HepG2 (cell line): Measurements from ENCODE around the gene RASL10B. TPM values are rescaled to one million over a fixed set of nuclear protein-coding genes. Genes with fewer than 3 reads are reported as not detected.

Experiments used
- ATAC-seq: fragments of 200-7000 bp; cut with Tn5 transposase; 3 replicates; pipeline ENCODE4 v1.9.1; 2020; ENCODE audit warnings: mild to moderate bottlenecking, moderate library complexity
- BruUV-seq: library from RNA; stranded (reverse); fragments of 400-500 nt; replicated peaks from 2 replicates; lab custom pipeline; 2021; lab: Mats Ljungman, UMichigan
- CTCF ChIA-PET: fragments of 300-600 bp; formaldehyde crosslinking; extraction: SDS; loops from one replicate; lab custom pipeline; 2021; ENCODE audit warnings: low total read pairs, inconsistent platforms, low intra/inter-chr PET ratio; lab: Yijun Ruan, JAX
- POLR2A ChIA-PET: fragments of 350-600 bp; sonication (Branson Sonifier 250); formaldehyde crosslinking; loops from one replicate; lab custom pipeline; 2020; ENCODE audit warnings: antibody characterized with exemption, inconsistent platforms; lab: Yijun Ruan, JAX
- DNase-seq: peaks from one replicate; pipeline ENCODE4 v3.0.0-alpha.2; 2015; ENCODE audit warnings: low spot score
- FAIRE-seq: peaks from 3 replicates; lab custom pipeline; 2011; peaks lifted over from hg19 to GRCh38; lab: Jason Lieb, UNC
- H2AFZ ChIP-seq: one replicate; pipeline ENCODE4 v1.6.1; 2011; ENCODE audit warnings: low read length, inconsistent platforms
- H3K27ac ChIP-seq: fragments of 300-600 bp; 3 replicates; pipeline ENCODE4 v1.8.0; 2011; ENCODE audit warnings: mixed run types, mild to moderate bottlenecking, mixed read lengths, low read length, inconsistent platforms; ENCODE audit not compliant: insufficient read depth; ENCODE audit errors: extremely low read length
- H3K27me3 ChIP-seq, 2 experiments: fragments of 200-600 bp in 1 of 2; 2 replicates in 1 of 2; 3 replicates in 1 of 2; pipeline versions ENCODE4 v1.6.0 to v1.8.0; 2011; ENCODE audit warnings: low read length in 2 of 2, mild to moderate bottlenecking in 2 of 2, moderate library complexity in 2 of 2, inconsistent platforms in 1 of 2; ENCODE audit not compliant: insufficient read depth in 2 of 2, control insufficient read depth in 1 of 2
- H3K36me3 ChIP-seq, 2 experiments: fragments of 200-600 bp in 1 of 2; replicated peaks in 1 of 2; 2 replicates in 1 of 2; 3 replicates in 1 of 2; pipeline versions ENCODE4 v1.5.1 to v1.8.0; 2011; ENCODE audit warnings: low read length in 2 of 2, inconsistent platforms in 1 of 2; ENCODE audit not compliant: insufficient read depth in 2 of 2, control insufficient read depth in 1 of 2
- H3K4me1 ChIP-seq: 2 replicates; pipeline ENCODE4 v1.5.1; 2012; ENCODE audit warnings: low read length, inconsistent platforms; ENCODE audit not compliant: insufficient read depth
- H3K4me2 ChIP-seq: 2 replicates; pipeline ENCODE4 v1.6.0; 2011; ENCODE audit warnings: low read depth, low read length, inconsistent platforms
- H3K4me3 ChIP-seq, 3 experiments: fragments of 200-600 bp in 1 of 3; sonication (generic), shearing (Covaris generic) in 1 of 3; replicated peaks in 1 of 3; 2 replicates each; pipeline ENCODE4 v1.5.1; 2011 to 2016; ENCODE audit warnings: low read length in 3 of 3, inconsistent platforms in 2 of 3, low read depth in 2 of 3, mild to moderate bottlenecking in 2 of 3, control low read depth in 1 of 3, mixed read lengths in 1 of 3; ENCODE audit not compliant: insufficient read depth in 1 of 3
- H3K79me2 ChIP-seq: one replicate; pipeline ENCODE4 v1.6.1; 2011; ENCODE audit warnings: low read length, inconsistent platforms; ENCODE audit not compliant: insufficient read depth
- H3K9ac ChIP-seq: 2 replicates; pipeline ENCODE4 v1.6.0; 2011; ENCODE audit warnings: mild to moderate bottlenecking, low read depth, low read length, inconsistent platforms; ENCODE audit not compliant: insufficient read depth
- H3K9me3 ChIP-seq: 2 replicates; pipeline ENCODE4 v1.5.1; 2012; ENCODE audit warnings: mild to moderate bottlenecking, low read length
- H4K20me1 ChIP-seq: 2 replicates; pipeline ENCODE4 v1.6.0; 2011; ENCODE audit warnings: inconsistent platforms, mild to moderate bottlenecking, low read length, moderate library complexity; ENCODE audit not compliant: insufficient read depth
- AKAP8 ChIP-seq: sonication (generic); formaldehyde crosslinking; IDR thresholded peaks from 2 replicates; pipeline ENCODE4 v1.5.1; 2020; ENCODE audit warnings: mild to moderate bottlenecking, missing genetic modification reagents
- ETV6 ChIP-seq: sonication (generic); formaldehyde crosslinking; conservative IDR thresholded peaks from 2 replicates; pipeline ENCODE4 v1.4.0; 2020; ENCODE audit warnings: missing genetic modification reagents
- HBP1 ChIP-seq: IDR thresholded peaks from 2 replicates; pipeline ENCODE4 v1.6.1; 2016; ENCODE audit warnings: low read depth, control low read depth
- KDM5A ChIP-seq: fragments of 200-600 bp; sonication (generic); IDR thresholded peaks from 2 replicates; pipeline ENCODE4 v1.7.0; 2018; ENCODE audit warnings: antibody characterized with exemption, mild to moderate bottlenecking, low read length, borderline replicate concordance
- LCORL ChIP-seq, 2 experiments: fragments of 450-650 bp in 1 of 2; sonication (generic) in 1 of 2; formaldehyde crosslinking in 1 of 2; IDR thresholded peaks; 2 replicates each; pipeline versions ENCODE4 v1.5.0 to v1.6.1; 2017 to 2020; ENCODE audit warnings: antibody characterized with exemption in 1 of 2, missing genetic modification reagents in 1 of 2
- RARG ChIP-seq: sonication (generic); formaldehyde crosslinking; IDR thresholded peaks from 2 replicates; pipeline ENCODE4 v1.4.0; 2020; ENCODE audit warnings: low read depth, mild to moderate bottlenecking, missing genetic modification reagents
- TEF ChIP-seq: sonication (generic); formaldehyde crosslinking; IDR thresholded peaks from 2 replicates; pipeline ENCODE4 v1.5.0; 2020; ENCODE audit warnings: missing genetic modification reagents
- ZBTB34 ChIP-seq: sonication (generic); formaldehyde crosslinking; IDR thresholded peaks from 2 replicates; pipeline ENCODE4 v1.8.0; 2022; ENCODE audit warnings: mild to moderate bottlenecking, missing genetic modification reagents
- ZBTB4 ChIP-seq: sonication (generic); formaldehyde crosslinking; IDR thresholded peaks from 2 replicates; pipeline ENCODE4 v1.4.0; 2020; ENCODE audit warnings: missing genetic modification reagents, mild to moderate bottlenecking, borderline replicate concordance
- ZIK1 ChIP-seq: sonication (generic); formaldehyde crosslinking; IDR thresholded peaks from 2 replicates; pipeline ENCODE4 v1.5.0; 2020; ENCODE audit warnings: mild to moderate bottlenecking, low read depth, missing genetic modification reagents, borderline replicate concordance
- ZNF639 ChIP-seq: conservative IDR thresholded peaks from 2 replicates; pipeline ENCODE4 v1.6.1; 2018; ENCODE audit warnings: missing genetic modification reagents
- WGBS: methylation state at CpG from one replicate; pipeline ENCODE4 v1.1.6; 2017; ENCODE audit warnings: low lambda C conversion rate; 5-methylcytosine and 5-hydroxymethylcytosine counted together
- in situ Hi-C: cut with HindIII; loops from 2 replicates; pipeline ENCODE4 v1.10.0; 2017; ENCODE audit warnings: low pct_unique_long_range_greater_than_20kb; ENCODE audit not compliant: extremely low pct_ligation_motif_present
- intact Hi-C: fragments of 100-400 bp; cut with micrococcal nuclease; formaldehyde crosslinking; loops from one replicate; pipeline ENCODE4 v1.10.0; 2022; ENCODE audit not compliant: unreplicated experiment
- polyA plus RNA-seq, 8 experiments: library from polyadenylated mRNA; depleted of rRNA in 3 of 8; stranded (reverse) in 7 of 8; unstranded in 1 of 8; fragments of >200 nt; fragmentation: Illumina TruSeq in 4 of 8; extraction: Trizol in 4 of 8; gene quantifications; 2 replicates each; pipeline versions ENCODE4 v1.2.1 to v1.2.3, GENCODE V29; 2011 to 2016; ENCODE audit warnings: low read depth in 4 of 8, missing spikeins in 1 of 8, mixed read lengths in 1 of 8; ENCODE audit not compliant: insufficient read depth in 1 of 8
- total RNA-seq, 5 experiments: library from RNA; depleted of rRNA; stranded (reverse); fragments of >200 nt; fragmentation: Illumina TruSeq; extraction: Trizol; gene quantifications; 2 replicates each; pipeline ENCODE4 v1.2.3, GENCODE V29; 2016; ENCODE audit warnings: low read depth in 1 of 5

The RASL10B gene
- total and polyA plus RNA-seq, 2 of the 13 experiments (the other 11 are each of a cell fraction or from before 2014, with no cell fraction given), result 8.8 to 11.0 TPM

- TF ChIP-seq HBP1, result no peak
- TF ChIP-seq KDM5A, result no peak
- no peak for TF ChIP-seq AKAP8 (CRISPR knock-in tag)
- TF ChIP-seq, all 625 proteins: peak for 0
Observed at GRCh38 chr17:35708149-35708548, 23.3 kb upstream of the RASL10B start (continued).

- Histone ChIP-seq H4K20me1 (0 out of 2 replicates have a peak, but pooled peaks cover 4% of the 10 kb centered on the region), H3K79me2 (no peaks in the 10 kb centered on the region), H3K9ac (no peak overlapping the region), H3K9me3 (no peaks in the 10 kb centered on the region), H3K4me1 (peaks cover 31% of the 10 kb centered on the region), H3K27ac (no peak overlapping the region), H3K27me3 (no peaks in the 10 kb centered on the region), H2AFZ (no peak overlapping the region), H3K4me3 (no peak overlapping the region), H3K4me2 (no peak overlapping the region), H3K36me3 (peaks cover 4 to 21% of the 10 kb centered on the region in 2 experiments)
- no peak for ATAC-seq
- no peak for DNase-seq
- no peak for TF ChIP-seq TEF
- no peak for TF ChIP-seq RARG
- TF ChIP-seq ZNF639 (CRISPR knock-in tag), result no peak
- TF ChIP-seq ZBTB4 (CRISPR knock-in tag), result no peak
- no peak for TF ChIP-seq ETV6
- TF ChIP-seq ZBTB34, result no peak
- TF ChIP-seq ZIK1 (CRISPR knock-in tag), result no peak
- TF ChIP-seq LCORL (IDR thresholded peaks at IDR 0.05), result no peak
- no peak for TF ChIP-seq LCORL (CRISPR knock-in tag; IDR thresholded peaks at IDR 0.05)
- BruUV-seq, result no TSS peak
- 100% methylated on average over 3 of the region's 3 CpGs for WGBS
- intact Hi-C loops, result no loop called here
- in situ Hi-C loops, result loop anchor here (25.0 kb wide), 1 partner anchor 103 kb away; the partner anchor contains the start of gene TAF15
- ChIA-PET POLR2A (no interaction called here), CTCF (no interaction called here)
- FAIRE-seq, result no peak
Observed at GRCh38 chr17:35708951-35709350, 22.5 kb upstream of the RASL10B start.
